A172 (cell line): ENCODE results near the gene ZNHIT1. TPM values are rescaled to one million over a fixed set of nuclear protein-coding genes. Genes with fewer than 3 reads are reported as not detected.
A peak's percentile ranks its signal among the peaks of the same experiment; 100 is the strongest.
"Not testable (repeated sequence)": the region's sequence is repeated elsewhere in the genome, so short reads cannot be mapped to it uniquely, and the experiment has no call there.

Source experiments
- DNase-seq: peaks from one replicate; pipeline ENCODE4 v3.0.0-alpha.2; 2015; ENCODE audit warnings: low spot score
- total RNA-seq: library from RNA; depleted of rRNA; stranded (reverse); fragments of >200 nt; shearing (Covaris generic); gene quantifications from 2 replicates; pipeline ENCODE4 v1.2.3, GENCODE V29; 2014

The ZNHIT1 gene
- total RNA-seq, 1 experiment from 2014 or later, result 116 TPM

- no peak for DNase-seq
These were observed 23.0 kb downstream of the ZNHIT1 start for GRCh38 chr7:101241015-101241363.

DNA sequence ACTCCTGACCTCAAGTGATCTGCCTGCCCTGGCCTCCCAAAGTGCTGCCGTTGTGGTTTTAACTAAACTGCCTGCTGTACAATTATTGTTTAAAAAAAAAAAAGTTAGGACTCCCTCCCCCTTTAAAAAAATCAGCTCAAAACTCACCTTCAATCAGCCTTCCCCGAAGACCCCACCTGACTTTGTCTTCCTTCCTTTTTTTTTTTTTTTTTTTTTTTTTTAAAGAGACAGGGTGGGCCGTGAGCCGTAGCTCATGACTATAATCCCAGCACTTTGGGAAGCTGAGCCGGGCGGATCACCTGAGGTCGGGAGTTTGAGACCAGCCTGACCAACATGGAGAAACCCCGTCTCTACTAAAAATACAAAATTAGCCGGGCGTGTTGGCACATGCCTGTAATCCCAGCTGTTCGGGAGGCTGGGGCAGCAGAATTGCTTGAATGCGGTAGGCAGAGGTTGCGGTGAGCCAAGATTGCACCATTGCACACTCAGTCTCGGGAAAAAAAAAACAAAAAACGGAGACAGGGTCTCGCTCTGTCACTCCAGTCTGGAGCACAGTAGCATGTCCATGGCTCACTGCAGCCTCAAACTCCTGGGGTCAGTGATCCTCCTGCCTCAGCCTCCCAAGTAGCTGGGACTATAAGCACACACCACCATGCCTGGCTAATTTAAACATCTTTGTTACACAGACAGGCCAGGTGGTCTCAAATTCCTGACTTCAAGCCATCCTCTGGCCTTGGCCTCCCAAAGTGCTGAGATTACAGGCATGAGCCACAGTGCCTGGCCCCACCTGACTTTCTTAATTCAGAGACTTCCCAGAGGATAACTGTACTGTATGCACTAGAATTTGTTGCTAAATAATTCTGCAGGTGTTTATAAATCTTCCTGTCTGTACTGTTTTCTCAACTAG lies 23.7 kb downstream of the ZNHIT1 start:
- DNase-seq, result no peak

DNA sequence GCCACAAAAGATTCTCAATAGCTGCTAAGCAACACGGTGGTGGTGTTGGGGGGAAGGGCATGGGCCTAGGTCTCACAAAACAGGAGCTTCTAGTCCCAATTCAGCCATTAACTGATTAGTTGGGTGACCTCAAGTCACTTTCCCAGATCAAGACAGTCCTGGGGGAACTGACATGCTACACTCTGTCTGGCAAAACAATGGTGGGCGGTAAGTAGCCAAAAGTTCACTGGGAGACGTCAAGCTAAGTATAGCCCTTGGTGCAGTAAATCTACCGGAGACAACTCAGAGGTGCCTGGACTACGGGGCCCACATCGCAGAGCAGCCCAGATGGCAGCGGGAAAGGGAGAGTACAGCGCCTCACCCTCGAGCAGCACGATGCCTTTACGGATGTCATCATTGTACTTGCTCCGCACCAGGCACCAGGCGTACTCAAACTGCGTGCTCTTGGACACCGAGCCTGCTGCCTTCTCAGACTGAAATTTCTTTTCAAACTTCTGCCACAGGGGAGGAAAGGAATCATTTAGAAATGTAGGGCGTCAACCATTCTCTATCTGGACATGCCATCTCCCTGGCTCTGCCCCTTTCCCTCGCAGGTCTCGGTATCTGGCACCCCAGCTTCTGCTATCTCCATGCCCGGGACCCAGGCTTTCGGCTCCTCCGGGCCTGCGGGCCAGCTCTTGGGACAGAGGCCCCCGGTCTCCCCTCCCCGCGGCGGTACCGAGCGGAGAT lies 25.8 kb downstream of the ZNHIT1 start:
- DNase-seq, result no peak

GRCh38 chr7:101244375-101245146 lies 26.6 kb downstream of the ZNHIT1 start, which contains the start of gene FIS1:
FIS1 (minus strand) TSS chr7:101245081; CDS start chr7:101245004, 77 bp downstream.
- DNase-seq, result peak; percentile 86

GRCh38 chr7:101245147-101245668 lies 27.2 kb downstream of the ZNHIT1 start:
- DNase-seq, result no peak

GRCh38 chr7:101248276-101248675 lies 30.3 kb downstream of the ZNHIT1 start:
- no peak for DNase-seq

DNA sequence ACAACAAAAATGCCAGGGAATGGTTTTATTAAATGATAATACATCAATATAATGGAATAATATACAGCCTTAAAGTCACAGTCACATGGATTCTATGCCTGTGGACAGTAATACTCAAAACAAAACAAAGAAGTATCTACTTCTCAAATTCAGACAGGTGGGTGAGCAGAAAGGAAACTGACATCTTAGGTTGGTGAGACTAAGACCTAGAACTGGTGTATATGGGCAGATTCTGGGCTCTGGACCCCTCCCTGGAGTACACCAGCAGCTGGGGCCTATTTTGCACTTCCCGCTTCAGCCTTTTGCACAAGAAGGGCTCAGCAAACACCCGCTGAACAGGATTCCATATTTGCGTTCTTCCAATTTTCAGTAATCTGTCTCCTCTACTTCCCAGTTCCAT lies 32.4 kb downstream of the ZNHIT1 start:
- no peak for DNase-seq

- peak; percentile 96 for DNase-seq
These were observed 34.1 kb downstream of the ZNHIT1 start for GRCh38 chr7:101251871-101252659.

DNA sequence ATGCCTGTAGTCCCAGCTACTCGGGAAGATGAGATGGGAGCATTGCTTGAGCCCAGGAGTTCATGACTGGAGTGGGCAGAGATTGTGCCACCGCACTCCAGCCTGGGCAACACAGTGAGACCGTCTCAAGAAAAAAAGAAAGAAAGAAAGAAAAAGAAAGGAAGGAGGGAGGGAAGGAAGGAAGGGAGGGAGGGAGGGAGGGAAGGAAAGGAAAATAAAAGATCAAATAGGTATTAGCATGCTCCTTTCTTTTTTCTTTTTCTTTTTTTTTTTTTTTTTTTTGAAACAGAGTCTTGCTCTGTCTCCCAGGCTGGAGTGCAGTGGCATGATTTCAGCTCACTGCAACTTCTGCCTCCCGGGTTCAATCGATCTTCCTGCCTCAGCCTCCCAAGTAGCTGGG lies 35.2 kb downstream of the ZNHIT1 start:
- not testable (repeated sequence) for DNase-seq

DNA sequence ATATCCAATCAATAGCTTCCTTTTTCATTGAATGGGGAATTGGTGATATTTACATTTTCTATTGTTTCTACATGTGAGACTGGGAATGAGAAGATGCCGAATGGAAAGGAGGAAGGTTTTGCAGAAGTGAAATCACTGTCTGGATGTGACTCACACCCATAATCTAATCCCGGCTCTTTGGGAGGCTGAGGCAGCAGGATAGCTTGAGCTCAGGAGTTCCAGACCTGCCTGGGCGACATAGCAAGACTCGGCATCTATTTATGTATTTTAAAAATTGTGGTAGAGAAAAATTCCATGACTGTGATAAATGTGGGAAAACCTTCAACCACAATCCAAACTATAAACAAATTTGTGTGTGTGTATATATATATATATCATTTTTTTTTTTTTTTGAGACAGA lies 37.8 kb downstream of the ZNHIT1 start:
- no peak for DNase-seq

GRCh38 chr7:101258243-101258731 lies 40.3 kb downstream of the ZNHIT1 start:
- no peak for DNase-seq

DNA sequence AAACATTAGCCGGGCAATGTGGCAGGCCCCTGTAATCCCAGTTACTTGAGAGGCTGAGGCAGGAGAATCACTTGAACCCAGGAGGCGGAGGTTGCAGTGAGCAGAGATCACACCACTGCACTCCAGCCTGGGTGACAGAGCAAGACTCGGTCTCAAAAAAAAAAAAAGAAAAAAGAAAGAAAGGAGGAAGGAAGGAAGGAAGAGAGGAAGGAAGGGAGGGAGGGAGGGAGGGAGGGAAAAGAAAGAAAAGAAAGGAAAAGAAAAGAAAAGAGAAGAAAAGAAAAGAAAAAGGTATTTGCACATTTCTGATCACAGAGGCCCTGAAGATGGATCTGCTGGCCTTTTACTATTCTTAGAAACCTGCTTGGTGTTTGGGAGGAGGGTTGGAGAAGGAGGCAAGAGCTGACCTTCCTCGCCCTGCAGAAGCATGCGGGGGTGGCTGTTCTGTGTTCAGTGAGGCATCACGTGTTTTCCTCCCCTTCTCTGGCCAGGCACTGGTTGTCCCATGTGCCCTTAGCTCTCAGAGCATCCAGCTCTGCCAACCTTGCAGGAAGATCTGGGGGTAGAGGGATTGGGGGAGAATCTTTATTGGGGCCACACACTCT lies 46.2 kb downstream of the ZNHIT1 start:
- DNase-seq, result not testable (repeated sequence)

GRCh38 chr7:101265622-101266516 lies 47.9 kb downstream of the ZNHIT1 start:
- no peak for DNase-seq

DNA sequence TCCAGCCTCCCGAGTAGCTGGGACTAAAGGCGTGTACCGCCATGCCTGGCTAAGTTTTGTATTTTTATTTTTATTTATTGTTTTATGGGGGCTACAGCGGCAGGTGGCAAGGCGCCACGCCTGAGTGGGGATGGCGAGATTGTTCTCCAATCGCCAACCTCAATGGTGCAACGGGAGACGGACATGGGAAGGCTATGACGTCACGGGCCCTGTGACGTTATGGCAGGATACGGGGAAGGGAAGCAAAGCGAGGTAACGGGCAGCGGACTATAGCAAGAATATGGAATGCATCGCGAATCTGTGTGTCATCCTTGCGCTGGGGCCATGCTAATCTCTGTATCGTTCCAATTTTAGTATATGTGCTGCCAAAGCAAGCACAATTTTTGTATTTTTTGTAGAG lies 51.7 kb downstream of the ZNHIT1 start:
- DNase-seq, result no peak

GRCh38 chr7:101271021-101271420 lies 53.1 kb downstream of the ZNHIT1 start:
- no peak for DNase-seq

DNA sequence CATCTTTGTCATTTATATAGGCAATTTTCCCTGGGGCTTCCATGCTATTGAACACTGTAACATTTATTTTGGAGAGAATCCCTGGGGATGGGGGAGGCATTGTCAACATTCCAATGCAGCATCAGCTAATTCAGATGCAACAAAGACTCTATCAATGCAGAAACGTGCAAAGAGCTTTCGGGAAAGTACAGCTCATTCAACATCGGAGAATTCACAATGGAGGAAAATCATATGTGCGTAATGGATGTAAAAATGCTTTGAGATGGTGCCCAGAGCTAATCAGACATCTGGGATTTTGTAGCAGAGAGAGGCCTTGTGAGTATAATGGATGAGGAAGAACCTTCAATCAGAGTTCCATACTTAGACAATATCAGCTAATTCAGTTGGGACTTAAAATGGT lies 55.2 kb downstream of the ZNHIT1 start:
- no peak for DNase-seq
